PC-9 (cell line): ENCODE data around the gene CD2BP2. TPM values are rescaled to one million over a fixed set of nuclear protein-coding genes. Genes with fewer than 3 reads are reported as not detected.

ENCODE experiments used
- BruUV-seq: library from RNA; stranded (reverse); fragments of 400-500 nt; replicated peaks from 2 replicates; lab custom pipeline; 2021; lab: Mats Ljungman, UMichigan
- CTCF ChIA-PET: fragments of 300-600 bp; sonication (Branson Sonifier 250); formaldehyde crosslinking; loops from one replicate; lab custom pipeline; 2022; ENCODE audit warnings: antibody characterized with exemption; lab: Charles Lee
- POLR2A ChIA-PET: fragments of 300-600 bp; sonication (Branson Sonifier 250); formaldehyde crosslinking; loops from one replicate; lab custom pipeline; 2022; ENCODE audit warnings: antibody characterized with exemption; ENCODE audit not compliant: unreplicated experiment; lab: Charles Lee
- DNase-seq, 2 experiments: peaks; one replicate each; pipeline versions ENCODE4 v3.0.0 to v3.0.0-alpha.2; 2015 to 2022; ENCODE audit warnings: mixed read lengths in 1 of 2
- H2AFZ ChIP-seq: fragments of 200-600 bp; sonication (generic); 2 replicates; pipeline ENCODE4 v1.8.1; 2017; ENCODE audit warnings: antibody characterized with exemption
- H3F3A ChIP-seq: fragments of 200-600 bp; sonication (generic); 2 replicates; pipeline ENCODE4 v1.8.1; 2017; ENCODE audit warnings: antibody characterized with exemption, mild to moderate bottlenecking, low read depth; ENCODE audit not compliant: insufficient read depth
- H3K27ac ChIP-seq: fragments of 200-600 bp; sonication (generic); 2 replicates; pipeline ENCODE4 v1.6.1; 2016; ENCODE audit warnings: mixed run types
- H3K27me3 ChIP-seq: fragments of 200-600 bp; sonication (generic); 2 replicates; pipeline ENCODE4 v1.6.1; 2016; ENCODE audit warnings: low read depth, mixed run types; ENCODE audit not compliant: insufficient read depth
- H3K36me3 ChIP-seq: fragments of 200-600 bp; sonication (generic); 2 replicates; pipeline ENCODE4 v1.6.1; 2016; ENCODE audit warnings: low read depth, mixed run types
- H3K4me1 ChIP-seq: fragments of 200-600 bp; sonication (generic); replicated peaks from 2 replicates; pipeline ENCODE4 v1.6.1; 2016; ENCODE audit warnings: mixed run types; ENCODE audit not compliant: insufficient read depth
- H3K4me2 ChIP-seq: fragments of 200-600 bp; sonication (generic); 2 replicates; pipeline ENCODE4 v1.6.1; 2017; ENCODE audit warnings: mixed run types
- H3K4me3 ChIP-seq: fragments of 200-600 bp; sonication (generic); 2 replicates; pipeline ENCODE4 v1.6.1; 2016; ENCODE audit warnings: mixed run types
- H3K79me2 ChIP-seq: fragments of 200-600 bp; sonication (generic); 2 replicates; pipeline ENCODE4 v1.6.1; 2017; ENCODE audit warnings: low read depth, mixed run types
- H3K9me2 ChIP-seq: fragments of 200-600 bp; sonication (generic); 2 replicates; pipeline ENCODE4 v1.8.1; 2017; ENCODE audit warnings: mild to moderate bottlenecking; ENCODE audit not compliant: insufficient read depth
- H3K9me3 ChIP-seq: fragments of 200-600 bp; sonication (generic); 2 replicates; pipeline ENCODE4 v1.8.1; 2016; ENCODE audit warnings: low read depth; ENCODE audit not compliant: insufficient read depth
- H4K20me1 ChIP-seq: fragments of 200-600 bp; sonication (generic); 2 replicates; pipeline ENCODE4 v1.8.1; 2017; ENCODE audit not compliant: insufficient read depth
- EZH2 ChIP-seq: fragments of 200-600 bp; sonication (generic); IDR thresholded peaks from 2 replicates; pipeline ENCODE4 v1.8.0; 2017; ENCODE audit warnings: antibody characterized with exemption, low read depth
- intact Hi-C: fragments of 100-400 bp; cut with micrococcal nuclease; formaldehyde crosslinking; loops from one replicate; pipeline ENCODE4 v1.10.0; 2022; ENCODE audit not compliant: unreplicated experiment
- total RNA-seq: library from RNA; stranded (reverse); gene quantifications from 2 replicates; pipeline ENCODE4 v1.2.3, GENCODE V29; 2021
- TF ChIP-seq, protein P1 (sequence below): fragments of 200-600 bp; sonication (generic); conservative IDR thresholded peaks from 2 replicates; pipeline ENCODE4 v1.6.1; 2017; ENCODE audit warnings: mixed run types, antibody characterized with exemption, mild to moderate bottlenecking, moderate library complexity

Gene CD2BP2
- total RNA-seq, 1 experiment from 2014 or later = 84.6 TPM

DNA sequence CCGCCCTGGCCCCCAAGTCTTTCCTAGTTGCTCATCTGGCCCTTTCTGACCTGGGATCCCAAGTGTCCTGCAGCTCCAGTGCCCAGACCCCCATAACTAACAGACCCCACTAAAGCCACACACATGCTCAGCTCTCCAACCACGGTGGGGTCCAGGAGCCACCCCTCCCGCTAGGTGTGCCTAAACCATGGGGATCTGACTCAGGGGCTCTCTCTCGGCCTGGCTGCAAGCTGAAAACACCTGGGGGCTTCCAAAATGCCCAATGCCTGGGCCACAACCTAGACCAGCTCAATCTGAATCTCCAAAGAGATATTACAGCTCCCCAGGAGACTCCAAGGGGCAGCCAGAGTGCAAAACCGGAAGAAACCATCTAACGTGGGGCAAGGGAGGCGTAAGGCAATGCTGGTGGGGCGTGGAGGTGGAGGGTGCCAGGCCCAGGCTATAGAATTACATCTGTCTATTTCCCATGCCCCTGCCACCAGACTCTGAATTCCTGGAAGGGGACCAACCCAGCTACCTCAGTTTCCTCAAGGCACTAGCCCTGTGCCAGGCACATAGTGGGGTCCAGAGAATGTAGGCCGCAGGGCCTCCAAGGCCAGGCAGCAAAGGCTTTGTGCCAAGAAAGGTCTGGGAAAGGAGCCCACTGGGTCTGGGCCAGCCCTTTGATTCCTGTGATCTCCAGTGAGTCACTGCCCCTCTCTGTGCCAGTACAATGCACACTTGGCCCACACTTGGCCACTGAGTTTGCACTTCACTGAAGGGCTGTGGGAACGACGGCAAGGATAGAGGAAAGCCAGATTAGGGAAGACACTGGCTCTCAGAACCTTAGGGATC lies 3.3 kb downstream of the CD2BP2 start:
- POLR2A ChIA-PET = interaction anchor here (0.6 kb wide), 1 partner anchor 259 kb away, joined by 15 read pairs; no protein-coding TSS in a partner anchor
- DNase-seq = no peak

DNA sequence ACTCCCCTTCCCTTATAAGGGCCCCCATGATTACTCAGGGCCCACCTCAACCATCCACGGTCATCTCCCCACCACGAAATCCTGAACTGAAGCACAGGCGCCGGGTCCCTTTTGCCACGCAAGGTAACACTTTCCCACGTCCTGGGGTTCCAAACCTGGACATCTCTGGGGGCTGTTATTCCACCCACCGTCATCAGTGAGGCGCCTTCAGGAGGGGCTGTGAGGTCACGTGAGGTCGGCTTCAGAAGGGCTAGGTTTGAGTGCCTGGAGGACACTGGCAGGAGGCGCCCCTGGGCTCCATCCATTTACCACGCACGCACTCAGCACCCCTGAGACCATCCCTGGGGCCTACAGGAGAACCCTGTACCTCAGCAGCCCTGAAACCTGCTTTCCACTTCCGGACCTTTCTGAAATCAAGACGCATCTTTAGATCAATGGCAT lies 4.1 kb downstream of the CD2BP2 start:
- ChIA-PET POLR2A (no interaction called here), CTCF (no interaction called here)
- Histone ChIP-seq H3K9me3 (no peaks in the 10 kb centered on the region), H3F3A (peaks cover 35% of the 10 kb centered on the region), H3K4me2 (no peak overlapping the region), H4K20me1 (peaks cover 6% of the 10 kb centered on the region), H3K4me1 (peaks cover 7% of the 10 kb centered on the region), H3K4me3 (no peak overlapping the region), H3K79me2 (peaks cover 22% of the 10 kb centered on the region), H3K27ac (no peak overlapping the region), H3K27me3 (no peaks in the 10 kb centered on the region), H3K36me3 (peaks cover 13% of the 10 kb centered on the region; the same call in 1 of the 2 replicates), H2AFZ (no peak overlapping the region), H3K9me2 (no peaks in the 10 kb centered on the region)
- BruUV-seq = no TSS peak
- no peak for DNase-seq
- intact Hi-C loops = no loop called here
- TF ChIP-seq, protein P1, sequence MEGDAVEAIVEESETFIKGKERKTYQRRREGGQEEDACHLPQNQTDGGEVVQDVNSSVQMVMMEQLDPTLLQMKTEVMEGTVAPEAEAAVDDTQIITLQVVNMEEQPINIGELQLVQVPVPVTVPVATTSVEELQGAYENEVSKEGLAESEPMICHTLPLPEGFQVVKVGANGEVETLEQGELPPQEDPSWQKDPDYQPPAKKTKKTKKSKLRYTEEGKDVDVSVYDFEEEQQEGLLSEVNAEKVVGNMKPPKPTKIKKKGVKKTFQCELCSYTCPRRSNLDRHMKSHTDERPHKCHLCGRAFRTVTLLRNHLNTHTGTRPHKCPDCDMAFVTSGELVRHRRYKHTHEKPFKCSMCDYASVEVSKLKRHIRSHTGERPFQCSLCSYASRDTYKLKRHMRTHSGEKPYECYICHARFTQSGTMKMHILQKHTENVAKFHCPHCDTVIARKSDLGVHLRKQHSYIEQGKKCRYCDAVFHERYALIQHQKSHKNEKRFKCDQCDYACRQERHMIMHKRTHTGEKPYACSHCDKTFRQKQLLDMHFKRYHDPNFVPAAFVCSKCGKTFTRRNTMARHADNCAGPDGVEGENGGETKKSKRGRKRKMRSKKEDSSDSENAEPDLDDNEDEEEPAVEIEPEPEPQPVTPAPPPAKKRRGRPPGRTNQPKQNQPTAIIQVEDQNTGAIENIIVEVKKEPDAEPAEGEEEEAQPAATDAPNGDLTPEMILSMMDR = no peak
- TF ChIP-seq EZH2 = no peak

More for the DNA sequence above, 3.3 kb downstream of the CD2BP2 start:
- no peak overlapping the region for H3K4me2 ChIP-seq
- no peaks in the 10 kb centered on the region for H3K9me3 ChIP-seq
- CTCF ChIA-PET = no interaction called here
- H3K4me3 ChIP-seq = no peak overlapping the region
- no peaks in the 10 kb centered on the region for H3K27me3 ChIP-seq
- H3K27ac ChIP-seq = no peak overlapping the region
- peaks cover 13% of the 10 kb centered on the region; the same call in 1 of the 2 replicates for H3K36me3 ChIP-seq
- H3K79me2 ChIP-seq = peaks cover 22% of the 10 kb centered on the region
- peaks cover 15% of the 10 kb centered on the region for H3K4me1 ChIP-seq
- H3F3A ChIP-seq = peaks cover 43% of the 10 kb centered on the region
- H4K20me1 ChIP-seq = peaks cover 6% of the 10 kb centered on the region
- BruUV-seq = no TSS peak
- H3K9me2 ChIP-seq = no peaks in the 10 kb centered on the region
- intact Hi-C loops = no loop called here
- no peak overlapping the region for H2AFZ ChIP-seq
- TF ChIP-seq EZH2 = no peak
- TF ChIP-seq, protein P1 = no peak

DNA sequence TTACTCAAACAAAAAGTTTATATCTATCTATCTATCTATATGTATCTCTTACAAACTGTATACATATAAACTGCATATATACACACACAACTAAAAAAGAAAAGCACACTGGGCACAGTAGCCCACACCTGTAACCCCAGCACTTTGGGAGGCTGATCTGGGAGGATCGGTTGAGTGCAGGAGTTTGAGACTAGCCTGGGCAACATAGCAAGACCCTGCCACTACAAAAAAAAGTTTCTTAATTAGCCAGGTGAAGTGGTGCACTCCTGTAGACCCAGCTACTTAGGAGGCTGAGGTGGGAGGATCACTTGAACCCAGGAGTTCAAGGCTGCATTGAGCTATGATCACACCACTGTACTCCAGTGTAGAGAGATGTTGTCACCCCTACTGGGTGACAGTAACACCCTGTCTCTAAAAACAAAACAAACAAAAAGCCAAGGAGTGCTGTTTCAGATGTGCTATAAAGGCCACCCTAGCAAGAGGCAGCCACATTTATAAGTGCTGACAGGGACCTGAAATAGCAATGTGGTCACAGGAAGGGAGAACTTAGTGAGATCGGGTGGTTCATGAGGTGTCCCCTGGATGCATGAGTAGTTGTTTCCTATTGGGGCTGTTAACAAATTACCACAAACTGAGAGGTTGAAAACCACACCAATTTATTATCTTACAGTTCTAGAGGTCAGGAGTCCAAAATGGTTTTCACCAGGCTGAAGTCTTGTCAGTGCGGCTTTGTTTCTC lies 4.8 kb downstream of the CD2BP2 start:
- TF ChIP-seq, protein P1 = no peak
- no peak for TF ChIP-seq EZH2
- H3K27ac ChIP-seq = no peak overlapping the region
- no peak overlapping the region for H3K4me2 ChIP-seq
- H3K4me1 ChIP-seq = peaks cover 5% of the 10 kb centered on the region
- H3F3A ChIP-seq = peaks cover 30% of the 10 kb centered on the region
- peaks cover 13% of the 10 kb centered on the region; the same call in 1 of the 2 replicates for H3K36me3 ChIP-seq
- ChIA-PET CTCF (no interaction called here), POLR2A (no interaction called here)
- BruUV-seq = no TSS peak
- H3K27me3 ChIP-seq = no peaks in the 10 kb centered on the region
- no peaks in the 10 kb centered on the region for H3K9me3 ChIP-seq
- no peak overlapping the region for H2AFZ ChIP-seq
- no peak overlapping the region for H3K4me3 ChIP-seq
- no peaks in the 10 kb centered on the region for H3K9me2 ChIP-seq
- H4K20me1 ChIP-seq = peaks cover 6% of the 10 kb centered on the region
- no peak for DNase-seq
- intact Hi-C loops = no loop called here
- peaks cover 22% of the 10 kb centered on the region for H3K79me2 ChIP-seq
